Suprapubic skin (tissue), 4 donors: ENCODE measurements around the gene PPT1.

Experiments
- POLR2A ChIP-seq, 2 donors: fragments of 450-650 bp; IDR thresholded peaks; one replicate each; pipeline ENCODE4 v1.6.1; 2017; ENCODE audit warnings: antibody characterized with exemption in 2 of 2, mild to moderate bottlenecking in 2 of 2, moderate library complexity in 2 of 2
- POLR2AphosphoS5 ChIP-seq, 3 donors: sonication (generic); formaldehyde crosslinking; IDR thresholded peaks; one replicate each; pipeline ENCODE4 v1.6.1; 2017; ENCODE audit warnings: antibody characterized with exemption in 3 of 3
- TF ChIP-seq, protein P1 (sequence below), 2 donors: fragments of 200-600 bp in 1 of 2; fragments of 450-650 bp in 1 of 2; sonication (generic) in 1 of 2; IDR thresholded peaks; one replicate each; pipeline ENCODE4 v1.5.1; 2016 to 2019; ENCODE audit warnings: antibody characterized with exemption in 2 of 2, mild to moderate bottlenecking in 1 of 2, moderate library complexity in 1 of 2

DNA sequence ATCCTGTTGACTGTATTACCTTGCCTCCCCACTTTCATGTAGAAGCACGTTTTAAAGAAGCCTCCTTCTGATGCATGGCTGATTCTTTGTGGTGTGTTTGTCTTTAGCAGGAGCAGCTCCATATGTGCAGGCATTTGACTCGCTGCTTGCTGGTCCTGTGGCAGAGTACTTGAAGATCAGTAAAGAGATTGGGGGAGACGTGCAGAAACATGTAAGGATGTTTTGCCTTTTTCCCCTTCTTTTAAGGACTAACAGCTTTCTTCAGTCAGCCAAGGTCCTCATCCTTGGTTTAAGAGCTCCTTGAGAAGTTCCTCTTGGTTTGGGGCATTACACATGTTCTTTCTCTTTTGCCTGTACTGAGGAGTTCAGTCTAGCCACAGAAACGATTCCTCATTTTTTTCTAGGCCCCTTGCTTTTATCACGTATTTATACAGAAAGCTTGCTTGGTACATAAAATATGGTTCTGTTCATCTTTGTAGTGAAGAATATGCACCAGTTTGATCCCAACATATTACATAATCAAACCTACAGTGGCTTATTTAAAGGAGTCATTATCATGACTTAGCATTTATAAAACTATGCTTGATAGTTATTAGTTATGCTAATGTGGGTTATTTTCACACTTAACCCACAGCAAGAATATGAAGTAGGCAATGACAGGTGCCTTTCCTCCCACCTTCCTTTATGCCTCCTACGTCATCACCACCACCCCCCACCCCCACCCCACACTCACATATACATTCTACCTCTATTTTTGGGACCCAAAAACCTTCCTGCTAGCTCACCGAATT, 36.9 kb downstream of the PPT1 start:
- TF ChIP-seq, protein P1, sequence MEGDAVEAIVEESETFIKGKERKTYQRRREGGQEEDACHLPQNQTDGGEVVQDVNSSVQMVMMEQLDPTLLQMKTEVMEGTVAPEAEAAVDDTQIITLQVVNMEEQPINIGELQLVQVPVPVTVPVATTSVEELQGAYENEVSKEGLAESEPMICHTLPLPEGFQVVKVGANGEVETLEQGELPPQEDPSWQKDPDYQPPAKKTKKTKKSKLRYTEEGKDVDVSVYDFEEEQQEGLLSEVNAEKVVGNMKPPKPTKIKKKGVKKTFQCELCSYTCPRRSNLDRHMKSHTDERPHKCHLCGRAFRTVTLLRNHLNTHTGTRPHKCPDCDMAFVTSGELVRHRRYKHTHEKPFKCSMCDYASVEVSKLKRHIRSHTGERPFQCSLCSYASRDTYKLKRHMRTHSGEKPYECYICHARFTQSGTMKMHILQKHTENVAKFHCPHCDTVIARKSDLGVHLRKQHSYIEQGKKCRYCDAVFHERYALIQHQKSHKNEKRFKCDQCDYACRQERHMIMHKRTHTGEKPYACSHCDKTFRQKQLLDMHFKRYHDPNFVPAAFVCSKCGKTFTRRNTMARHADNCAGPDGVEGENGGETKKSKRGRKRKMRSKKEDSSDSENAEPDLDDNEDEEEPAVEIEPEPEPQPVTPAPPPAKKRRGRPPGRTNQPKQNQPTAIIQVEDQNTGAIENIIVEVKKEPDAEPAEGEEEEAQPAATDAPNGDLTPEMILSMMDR (IDR thresholded peaks at IDR 0.05): no peak
- TF ChIP-seq POLR2AphosphoS5 (IDR thresholded peaks at IDR 0.05) (no peak), POLR2A (IDR thresholded peaks at IDR 0.05) (no peak)
